Measurements from ENCODE around the gene IDI1. TPM values are rescaled to one million over a fixed set of nuclear protein-coding genes. Genes with fewer than 3 reads are reported as not detected.
"Not testable (repeated sequence)": the region's sequence is repeated elsewhere in the genome, so short reads cannot be mapped to it uniquely, and the experiment has no call there.

Gene IDI1
- total RNA-seq, 1 donor from 2014 or later: 79.8 TPM

- intact Hi-C loops (cut with micrococcal nuclease): loop anchor here (10.0 kb wide), 1 partner anchor 411 kb away; no protein-coding TSS in a partner anchor
- peaks cover 50% of the 10 kb centered on the region for H3K4me1 Mint-ChIP-seq
These were observed 4.8 kb downstream of the IDI1 start for GRCh38 chr10:1044146-1044545.

GRCh38 chr10:1043532-1043995 is 5.4 kb downstream of the IDI1 start:
- H3K4me3 Mint-ChIP-seq: peak overlapping the region; percentile 84
- peak; percentile 25 for DNase-seq
- H3K27ac Mint-ChIP-seq: peak overlapping the region; percentile 97
- peak; percentile 66 for ATAC-seq (ENCODE audit: low read depth)
- CTCF ChIA-PET: no interaction called here
- H3K4me1 Mint-ChIP-seq: peaks cover 48% of the 10 kb centered on the region
- no peak for TF ChIP-seq CTCF (IDR thresholded peaks at IDR 0.05)
- no peaks in the 10 kb centered on the region for H3K27me3 Mint-ChIP-seq
- peaks cover 58% of the 10 kb centered on the region for H3K36me3 Mint-ChIP-seq (ENCODE audit: low read depth)
- intact Hi-C loops (cut with micrococcal nuclease): loop anchor here (2.0 to 10.0 kb wide), 2 partner anchors 13 to 411 kb away; partner anchors contain the start of gene WDR37
- no peaks in the 10 kb centered on the region for H3K9me3 Mint-ChIP-seq
- POLR2A ChIA-PET: interaction anchor here (1.6 to 3.3 kb wide), 3 partner anchors 12 to 112 kb away, joined by 4 to 17 read pairs (median 10); partner anchors contain the start of genes GTPBP4, LARP4B and WDR37

More at GRCh38 chr10:1044146-1044545, 4.8 kb downstream of the IDI1 start:
- no peak for DNase-seq
- no peak for ATAC-seq (ENCODE audit: low read depth)
- TF ChIP-seq CTCF (IDR thresholded peaks at IDR 0.05): no peak
- CTCF ChIA-PET: interaction anchor here (0.8 kb wide), 1 partner anchor 112 kb away, joined by 3 read pairs; the partner anchor contains the start of gene LARP4B
- POLR2A ChIA-PET: interaction anchor here (1.6 to 3.3 kb wide), 3 partner anchors 12 to 113 kb away, joined by 4 to 17 read pairs (median 10); partner anchors contain the start of genes GTPBP4, LARP4B and WDR37
- Mint-ChIP-seq H3K36me3 (ENCODE audit: low read depth) (peaks cover 62% of the 10 kb centered on the region), H3K27me3 (no peaks in the 10 kb centered on the region), H3K4me3 (peak overlapping the region; percentile 84), H3K27ac (peak overlapping the region; percentile 97), H3K9me3 (no peaks in the 10 kb centered on the region)

- H3K27me3 Mint-ChIP-seq: no peaks in the 10 kb centered on the region
- ATAC-seq (ENCODE audit: low read depth): no peak
- TF ChIP-seq CTCF (IDR thresholded peaks at IDR 0.05): no peak
- CTCF ChIA-PET: no interaction called here
- intact Hi-C loops (cut with micrococcal nuclease): loop anchor here (10.0 kb wide), 1 partner anchor 413 kb away; no protein-coding TSS in a partner anchor
- H3K9me3 Mint-ChIP-seq: no peaks in the 10 kb centered on the region
- H3K4me1 Mint-ChIP-seq: peaks cover 53% of the 10 kb centered on the region
- POLR2A ChIA-PET: interaction anchor here (0.6 kb wide), 1 partner anchor 14 kb away, joined by 3 read pairs; the partner anchor contains the start of gene WDR37
- H3K4me3 Mint-ChIP-seq: no peak overlapping the region
- no peak for DNase-seq
- no peak overlapping the region for H3K27ac Mint-ChIP-seq
- peaks cover 67% of the 10 kb centered on the region for H3K36me3 Mint-ChIP-seq (ENCODE audit: low read depth)
These were observed 7.4 kb downstream of the IDI1 start for GRCh38 chr10:1041514-1041913.

- CTCF ChIA-PET: no interaction called here
- TF ChIP-seq CTCF (IDR thresholded peaks at IDR 0.05): no peak
- H3K4me3 Mint-ChIP-seq: no peak overlapping the region
- no peak overlapping the region for H3K27ac Mint-ChIP-seq
- no peak for DNase-seq
- H3K27me3 Mint-ChIP-seq: no peaks in the 10 kb centered on the region
- peaks cover 58% of the 10 kb centered on the region for H3K36me3 Mint-ChIP-seq (ENCODE audit: low read depth)
- intact Hi-C loops (cut with micrococcal nuclease): loop anchor here (10.0 kb wide), 1 partner anchor 415 kb away; no protein-coding TSS in a partner anchor
- ATAC-seq (ENCODE audit: low read depth): no peak
- POLR2A ChIA-PET: no interaction called here
- peaks cover 53% of the 10 kb centered on the region for H3K4me1 Mint-ChIP-seq
- no peaks in the 10 kb centered on the region for H3K9me3 Mint-ChIP-seq
These were observed 8.8 kb downstream of the IDI1 start for GRCh38 chr10:1040133-1040532.

GRCh38 chr10:1038769-1039168 is 10.2 kb downstream of the IDI1 start:
- intact Hi-C loops (cut with micrococcal nuclease); CTCF ChIA-PET; DNase-seq; ATAC-seq (ENCODE audit: low read depth); H3K27me3 Mint-ChIP-seq; H3K27ac Mint-ChIP-seq; H3K9me3 Mint-ChIP-seq; H3K4me3 Mint-ChIP-seq: not testable (repeated sequence)
- POLR2A ChIA-PET: interaction anchor here (1.2 to 4.1 kb wide), 2 partner anchors 11 to 51 kb away, joined by 4 to 69 read pairs; partner anchors contain the start of genes GTPBP4 and IDI1
- H3K36me3 Mint-ChIP-seq (ENCODE audit: low read depth): peaks cover 47% of the 10 kb centered on the region
- H3K4me1 Mint-ChIP-seq: peaks cover 40% of the 10 kb centered on the region

Data from activated B cell treated with CpG ODN at 0.5 μM for 24 hours (primary cell).